Adipocyte (in vitro differentiated cells): Measurements from ENCODE around the gene EFCAB10.

Source experiments
- DNase-seq: peaks from one replicate; pipeline ENCODE4 v3.0.0-alpha.2; 2015; ENCODE audit warnings: low read depth
- H3K27me3 ChIP-seq: replicated peaks from 2 replicates; pipeline ENCODE4 v1.7.0; 2013; ENCODE audit warnings: mild to moderate bottlenecking, low read length, moderate library complexity; ENCODE audit not compliant: control insufficient read depth, insufficient read depth
- H3K36me3 ChIP-seq: 2 replicates; pipeline ENCODE4 v1.7.0; 2013; ENCODE audit warnings: low read length, mild to moderate bottlenecking, moderate library complexity; ENCODE audit not compliant: control insufficient read depth, insufficient read depth, severe bottlenecking
- H3K4me1 ChIP-seq: 2 replicates; pipeline ENCODE4 v1.7.0; 2013; ENCODE audit warnings: mild to moderate bottlenecking, low read length, moderate library complexity; ENCODE audit not compliant: control insufficient read depth, insufficient read depth
- H3K4me3 ChIP-seq: 2 replicates; pipeline ENCODE4 v1.7.0; 2013; ENCODE audit warnings: mild to moderate bottlenecking, low read length, moderate library complexity
- H3K9ac ChIP-seq: 2 replicates; pipeline ENCODE4 v1.7.0; 2013; ENCODE audit warnings: mild to moderate bottlenecking, low read length, moderate library complexity
- H3K9me3 ChIP-seq: 2 replicates; pipeline ENCODE4 v1.7.0; 2013; ENCODE audit warnings: mild to moderate bottlenecking, low read length, moderate library complexity; ENCODE audit not compliant: control insufficient read depth

Gene EFCAB10

GRCh38 chr7:105581066-105581811 is at the start of gene EFCAB10:
Gene EFCAB10 (minus strand): TSS chr7:105581493. CDS start chr7:105581463, 30 bp downstream.
- Histone ChIP-seq H3K27me3 (no peaks in the 10 kb centered on the region), H3K4me3 (peak within 1 kb of the TSS; percentile 64), H3K36me3 (no peaks in the 10 kb centered on the region), H3K9ac (no peak within 1 kb of the TSS), H3K4me1 (peaks cover 8% of the 10 kb centered on the region), H3K9me3 (no peaks in the 10 kb centered on the region)
- peak; percentile 39 for DNase-seq

- Histone ChIP-seq H3K27me3 (no peaks in the 10 kb centered on the region), H3K4me1 (peaks cover 10% of the 10 kb centered on the region), H3K4me3 (no peak overlapping the region), H3K9ac (no peak overlapping the region), H3K36me3 (peaks cover 31% of the 10 kb centered on the region), H3K9me3 (no peaks in the 10 kb centered on the region)
- no peak for DNase-seq
Measured at GRCh38 chr7:105625986-105626385, 44.7 kb upstream of the EFCAB10 start.

GRCh38 chr7:105623906-105624305 is 42.6 kb upstream of the EFCAB10 start:
- no peak for DNase-seq
- no peaks in the 10 kb centered on the region for H3K9me3 ChIP-seq
- no peaks in the 10 kb centered on the region for H3K27me3 ChIP-seq
- H3K4me1 ChIP-seq = peaks cover 12% of the 10 kb centered on the region
- peaks cover 33% of the 10 kb centered on the region for H3K36me3 ChIP-seq
- H3K4me3 ChIP-seq = no peak overlapping the region
- no peak overlapping the region for H3K9ac ChIP-seq

GRCh38 chr7:105623378-105623777 is 42.1 kb upstream of the EFCAB10 start:
- Histone ChIP-seq H3K9ac (no peak overlapping the region), H3K9me3 (no peaks in the 10 kb centered on the region), H3K36me3 (peaks cover 33% of the 10 kb centered on the region), H3K4me1 (peaks cover 12% of the 10 kb centered on the region), H3K27me3 (no peaks in the 10 kb centered on the region), H3K4me3 (no peak overlapping the region)
- no peak for DNase-seq

GRCh38 chr7:105622106-105622731 is 40.9 kb upstream of the EFCAB10 start:
- no peaks in the 10 kb centered on the region for H3K27me3 ChIP-seq
- no peak overlapping the region for H3K4me3 ChIP-seq
- peaks cover 12% of the 10 kb centered on the region for H3K4me1 ChIP-seq
- no peaks in the 10 kb centered on the region for H3K9me3 ChIP-seq
- peaks cover 37% of the 10 kb centered on the region for H3K36me3 ChIP-seq
- DNase-seq = no peak
- peak overlapping the region; percentile 1 for H3K9ac ChIP-seq

- H3K36me3 ChIP-seq = peaks cover 37% of the 10 kb centered on the region
- no peaks in the 10 kb centered on the region for H3K27me3 ChIP-seq
- peak; percentile 77 for DNase-seq
Measured at GRCh38 chr7:105621617-105622016, 40.3 kb upstream of the EFCAB10 start.

GRCh38 chr7:105621176-105621575 is 39.9 kb upstream of the EFCAB10 start:
- Histone ChIP-seq H3K4me3 (no peak overlapping the region), H3K36me3 (peaks cover 36% of the 10 kb centered on the region), H3K27me3 (no peaks in the 10 kb centered on the region), H3K9ac (no peak overlapping the region), H3K4me1 (peaks cover 12% of the 10 kb centered on the region), H3K9me3 (no peaks in the 10 kb centered on the region)
- no peak for DNase-seq

More at GRCh38 chr7:105621617-105622016, 40.3 kb upstream of the EFCAB10 start:
- Histone ChIP-seq H3K9ac (peak overlapping the region; percentile 1), H3K4me3 (no peak overlapping the region), H3K4me1 (peaks cover 12% of the 10 kb centered on the region), H3K9me3 (no peaks in the 10 kb centered on the region)

- no peak overlapping the region for H3K4me3 ChIP-seq
- H3K9ac ChIP-seq = no peak overlapping the region
- no peak for DNase-seq
- H3K27me3 ChIP-seq = no peaks in the 10 kb centered on the region
- H3K36me3 ChIP-seq = peaks cover 42% of the 10 kb centered on the region
- peaks cover 12% of the 10 kb centered on the region for H3K4me1 ChIP-seq
- H3K9me3 ChIP-seq = no peaks in the 10 kb centered on the region
Measured at GRCh38 chr7:105619590-105619989, 38.3 kb upstream of the EFCAB10 start.

GRCh38 chr7:105618016-105618296 is 36.7 kb upstream of the EFCAB10 start:
- H3K36me3 ChIP-seq = peaks cover 49% of the 10 kb centered on the region
- DNase-seq = no peak
- no peak overlapping the region for H3K4me3 ChIP-seq
- H3K9ac ChIP-seq = no peak overlapping the region
- H3K4me1 ChIP-seq = peaks cover 12% of the 10 kb centered on the region
- H3K27me3 ChIP-seq = no peaks in the 10 kb centered on the region
- H3K9me3 ChIP-seq = no peaks in the 10 kb centered on the region

GRCh38 chr7:105617280-105618015 is 36.2 kb upstream of the EFCAB10 start:
- H3K4me1 ChIP-seq = peaks cover 12% of the 10 kb centered on the region
- H3K36me3 ChIP-seq = peaks cover 49% of the 10 kb centered on the region
- no peak for DNase-seq

GRCh38 chr7:105614341-105614840 is 33.1 kb upstream of the EFCAB10 start:
- peaks cover 48% of the 10 kb centered on the region for H3K36me3 ChIP-seq
- no peaks in the 10 kb centered on the region for H3K9me3 ChIP-seq
- no peak for DNase-seq
- H3K27me3 ChIP-seq = no peaks in the 10 kb centered on the region
- no peaks in the 10 kb centered on the region for H3K4me1 ChIP-seq
- H3K4me3 ChIP-seq = no peak overlapping the region
- H3K9ac ChIP-seq = no peak overlapping the region

More at GRCh38 chr7:105617280-105618015, 36.2 kb upstream of the EFCAB10 start:
- Histone ChIP-seq H3K9me3 (no peaks in the 10 kb centered on the region), H3K4me3 (no peak overlapping the region), H3K9ac (no peak overlapping the region), H3K27me3 (no peaks in the 10 kb centered on the region)
